ENCODE data around the gene SHKBP1. TPM values are rescaled to one million over a fixed set of nuclear protein-coding genes. Genes with fewer than 3 reads are reported as not detected.

The SHKBP1 gene
- total and polyA plus RNA-seq, 10 of the 15 experiments (the other 5 are each of a cell fraction or from before 2014, with no cell fraction given) = 2.3 to 123 (median 67.0) TPM

DNA sequence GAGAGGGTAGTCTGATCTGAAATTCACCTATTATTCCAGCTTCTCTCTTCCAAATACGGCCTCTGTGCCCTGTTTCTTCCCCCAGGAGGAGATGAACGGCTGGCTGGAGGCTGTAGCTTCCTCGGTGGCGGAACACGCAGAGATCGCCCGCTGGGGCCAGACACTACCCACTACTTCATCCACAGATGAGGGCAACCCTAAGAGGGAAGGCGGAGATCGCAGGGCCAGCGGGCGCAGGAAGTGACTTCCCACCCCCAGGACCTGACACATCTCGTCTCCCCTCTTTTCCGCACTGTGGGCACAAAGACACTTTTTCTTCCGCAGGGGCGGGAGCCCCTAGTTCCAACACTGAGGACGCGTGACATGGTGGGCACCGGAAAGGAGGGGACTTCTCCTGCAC lies 1.3 kb upstream of the SHKBP1 start (continued):
- no peak for TF ChIP-seq TCF3 (IDR thresholded peaks at IDR 0.05; ENCODE audit: borderline replicate concordance, insufficient read depth, low read depth, low read length)
- TF ChIP-seq, protein P1, sequence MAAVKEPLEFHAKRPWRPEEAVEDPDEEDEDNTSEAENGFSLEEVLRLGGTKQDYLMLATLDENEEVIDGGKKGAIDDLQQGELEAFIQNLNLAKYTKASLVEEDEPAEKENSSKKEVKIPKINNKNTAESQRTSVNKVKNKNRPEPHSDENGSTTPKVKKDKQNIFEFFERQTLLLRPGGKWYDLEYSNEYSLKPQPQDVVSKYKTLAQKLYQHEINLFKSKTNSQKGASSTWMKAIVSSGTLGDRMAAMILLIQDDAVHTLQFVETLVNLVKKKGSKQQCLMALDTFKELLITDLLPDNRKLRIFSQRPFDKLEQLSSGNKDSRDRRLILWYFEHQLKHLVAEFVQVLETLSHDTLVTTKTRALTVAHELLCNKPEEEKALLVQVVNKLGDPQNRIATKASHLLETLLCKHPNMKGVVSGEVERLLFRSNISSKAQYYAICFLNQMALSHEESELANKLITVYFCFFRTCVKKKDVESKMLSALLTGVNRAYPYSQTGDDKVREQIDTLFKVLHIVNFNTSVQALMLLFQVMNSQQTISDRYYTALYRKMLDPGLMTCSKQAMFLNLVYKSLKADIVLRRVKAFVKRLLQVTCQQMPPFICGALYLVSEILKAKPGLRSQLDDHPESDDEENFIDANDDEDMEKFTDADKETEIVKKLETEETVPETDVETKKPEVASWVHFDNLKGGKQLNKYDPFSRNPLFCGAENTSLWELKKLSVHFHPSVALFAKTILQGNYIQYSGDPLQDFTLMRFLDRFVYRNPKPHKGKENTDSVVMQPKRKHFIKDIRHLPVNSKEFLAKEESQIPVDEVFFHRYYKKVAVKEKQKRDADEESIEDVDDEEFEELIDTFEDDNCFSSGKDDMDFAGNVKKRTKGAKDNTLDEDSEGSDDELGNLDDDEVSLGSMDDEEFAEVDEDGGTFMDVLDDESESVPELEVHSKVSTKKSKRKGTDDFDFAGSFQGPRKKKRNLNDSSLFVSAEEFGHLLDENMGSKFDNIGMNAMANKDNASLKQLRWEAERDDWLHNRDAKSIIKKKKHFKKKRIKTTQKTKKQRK (IDR thresholded peaks at IDR 0.05; ENCODE audit: low read depth, low read length) = no peak
- TF ChIP-seq BRCA1 (IDR thresholded peaks at IDR 0.05; ENCODE audit: low read depth, low read length) = no peak
- no peak for TF ChIP-seq HDAC6 (IDR thresholded peaks at IDR 0.05; ENCODE audit: unreplicated experiment)

DNA sequence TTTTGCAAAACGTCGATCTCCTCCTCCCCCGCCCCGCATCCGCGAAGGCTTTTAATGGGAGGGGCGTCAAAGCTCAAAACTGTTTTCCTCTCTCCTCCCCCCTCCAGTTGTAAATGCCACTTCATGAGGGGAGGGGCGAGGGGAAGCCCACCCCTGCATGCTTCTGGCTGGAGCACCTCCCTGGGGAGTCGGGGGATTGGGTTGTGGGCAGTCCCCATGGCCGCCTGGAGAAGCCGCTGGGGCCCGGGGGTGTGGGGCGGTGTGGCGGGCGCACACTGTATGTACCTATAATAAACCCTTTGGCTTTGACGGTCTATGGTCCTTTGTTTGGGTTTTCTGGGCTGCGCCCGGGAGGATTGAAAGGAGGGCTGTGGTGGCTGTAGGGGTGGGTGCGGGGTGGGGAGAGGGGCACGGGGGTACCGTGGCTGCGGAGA lies 505 bp upstream of the SHKBP1 start:
- ChIA-PET RAD21 (ENCODE audit: unreplicated experiment) (no interaction called here), CTCF (interaction anchor here (0.7 to 1.5 kb wide), 2 partner anchors 29 to 808 kb away, joined by 3 to 4 read pairs; no protein-coding TSS in a partner anchor), SMC1A (ENCODE audit: uncharacterized antibody, unreplicated experiment) (no interaction called here), POLR2A (no interaction called here)
- Histone ChIP-seq H3K9me3 (replicated peaks; ENCODE audit: control insufficient read depth, insufficient read depth, low read length) (no peaks in the 10 kb centered on the region), H3K4me1 (ENCODE audit: control insufficient read depth, insufficient read depth, low read length) (peaks cover 21% of the 10 kb centered on the region), H2AFZ (ENCODE audit: control insufficient read depth, low read depth, low read length) (peak overlapping the region; percentile 83), H3K27me3 (replicated peaks in 1 of 2; ENCODE audit: control insufficient read depth in 2 of 2, insufficient read depth in 2 of 2, low read length in 1 of 2) (no peaks in the 10 kb centered on the region), H3K27ac (ENCODE audit: control insufficient read depth, insufficient read depth) (no peak overlapping the region), H3K4me2 (ENCODE audit: control insufficient read depth, insufficient read depth) (peak overlapping the region; percentile 53), H3K9ac (ENCODE audit: control insufficient read depth, insufficient read depth, low read length) (no peak overlapping the region), H4K20me1 (ENCODE audit: control insufficient read depth, insufficient read depth) (no peaks in the 10 kb centered on the region), H3K36me3 (ENCODE audit: control insufficient read depth in 2 of 2, insufficient read depth in 2 of 2, low read length in 1 of 2) (peaks cover 6 to 7% of the 10 kb centered on the region in 2 experiments; a peak in 3 of 4 replicates), H3K79me2 (ENCODE audit: control insufficient read depth, insufficient read depth, low read length) (peaks cover 7% of the 10 kb centered on the region), H3K4me3 (peak overlapping the region; percentile 99)
- intact Hi-C loops (cut with micrococcal nuclease; ENCODE audit: unreplicated experiment) (no loop called here), in situ Hi-C loops (cut with MboI) (no loop called here)
- ATAC-seq = peak; percentile 57
- BruUV-seq (replicated peaks) = no TSS peak
- 2% methylated on average over 17 of the region's 22 CpGs for WGBS (ENCODE audit: insufficient coverage, insufficient replicate concordance, low lambda C conversion rate, missing lambda C conversion rate)
- no peak for DNase-seq (ENCODE audit: low read depth, low spot score)
- no peak for FAIRE-seq
- TF ChIP-seq, protein P1 (IDR thresholded peaks at IDR 0.05; ENCODE audit: low read depth, low read length) = no peak
- TF ChIP-seq, protein P2, sequence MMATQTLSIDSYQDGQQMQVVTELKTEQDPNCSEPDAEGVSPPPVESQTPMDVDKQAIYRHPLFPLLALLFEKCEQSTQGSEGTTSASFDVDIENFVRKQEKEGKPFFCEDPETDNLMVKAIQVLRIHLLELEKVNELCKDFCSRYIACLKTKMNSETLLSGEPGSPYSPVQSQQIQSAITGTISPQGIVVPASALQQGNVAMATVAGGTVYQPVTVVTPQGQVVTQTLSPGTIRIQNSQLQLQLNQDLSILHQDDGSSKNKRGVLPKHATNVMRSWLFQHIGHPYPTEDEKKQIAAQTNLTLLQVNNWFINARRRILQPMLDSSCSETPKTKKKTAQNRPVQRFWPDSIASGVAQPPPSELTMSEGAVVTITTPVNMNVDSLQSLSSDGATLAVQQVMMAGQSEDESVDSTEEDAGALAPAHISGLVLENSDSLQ (IDR thresholded peaks at IDR 0.05) = no peak
- TF ChIP-seq MYC (IDR thresholded peaks at IDR 0.05; ENCODE audit: insufficient read depth, insufficient read length, insufficient replicate concordance, low read length, severe bottlenecking) (no peak), SMC3 (IDR thresholded peaks at IDR 0.05; ENCODE audit: borderline replicate concordance, low read length) (no peak), MEF2B (IDR thresholded peaks at IDR 0.05; ENCODE audit: partially characterized antibody, poor library complexity, severe bottlenecking) (peak; percentile 44)
- TF ChIP-seq, protein P3, sequence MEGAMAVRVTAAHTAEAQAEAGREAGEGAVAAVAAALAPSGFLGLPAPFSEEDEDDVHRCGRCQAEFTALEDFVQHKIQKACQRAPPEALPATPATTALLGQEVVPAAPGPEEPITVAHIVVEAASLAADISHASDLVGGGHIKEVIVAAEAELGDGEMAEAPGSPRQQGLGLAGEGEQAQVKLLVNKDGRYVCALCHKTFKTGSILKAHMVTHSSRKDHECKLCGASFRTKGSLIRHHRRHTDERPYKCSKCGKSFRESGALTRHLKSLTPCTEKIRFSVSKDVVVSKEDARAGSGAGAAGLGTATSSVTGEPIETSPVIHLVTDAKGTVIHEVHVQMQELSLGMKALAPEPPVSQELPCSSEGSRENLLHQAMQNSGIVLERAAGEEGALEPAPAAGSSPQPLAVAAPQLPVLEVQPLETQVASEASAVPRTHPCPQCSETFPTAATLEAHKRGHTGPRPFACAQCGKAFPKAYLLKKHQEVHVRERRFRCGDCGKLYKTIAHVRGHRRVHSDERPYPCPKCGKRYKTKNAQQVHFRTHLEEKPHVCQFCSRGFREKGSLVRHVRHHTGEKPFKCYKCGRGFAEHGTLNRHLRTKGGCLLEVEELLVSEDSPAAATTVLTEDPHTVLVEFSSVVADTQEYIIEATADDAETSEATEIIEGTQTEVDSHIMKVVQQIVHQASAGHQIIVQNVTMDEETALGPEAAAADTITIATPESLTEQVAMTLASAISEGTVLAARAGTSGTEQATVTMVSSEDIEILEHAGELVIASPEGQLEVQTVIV (IDR thresholded peaks at IDR 0.05; ENCODE audit: borderline replicate concordance, partially characterized antibody) = no peak
